ENCODE measurements around the gene SCLT1. TPM values are rescaled to one million over a fixed set of nuclear protein-coding genes. Genes with fewer than 3 reads are reported as not detected.

The SCLT1 gene
- total and polyA plus RNA-seq, 2 of the 4 experiments (the other 2 are of a cell fraction) = 4.9 to 7.7 TPM

DNA sequence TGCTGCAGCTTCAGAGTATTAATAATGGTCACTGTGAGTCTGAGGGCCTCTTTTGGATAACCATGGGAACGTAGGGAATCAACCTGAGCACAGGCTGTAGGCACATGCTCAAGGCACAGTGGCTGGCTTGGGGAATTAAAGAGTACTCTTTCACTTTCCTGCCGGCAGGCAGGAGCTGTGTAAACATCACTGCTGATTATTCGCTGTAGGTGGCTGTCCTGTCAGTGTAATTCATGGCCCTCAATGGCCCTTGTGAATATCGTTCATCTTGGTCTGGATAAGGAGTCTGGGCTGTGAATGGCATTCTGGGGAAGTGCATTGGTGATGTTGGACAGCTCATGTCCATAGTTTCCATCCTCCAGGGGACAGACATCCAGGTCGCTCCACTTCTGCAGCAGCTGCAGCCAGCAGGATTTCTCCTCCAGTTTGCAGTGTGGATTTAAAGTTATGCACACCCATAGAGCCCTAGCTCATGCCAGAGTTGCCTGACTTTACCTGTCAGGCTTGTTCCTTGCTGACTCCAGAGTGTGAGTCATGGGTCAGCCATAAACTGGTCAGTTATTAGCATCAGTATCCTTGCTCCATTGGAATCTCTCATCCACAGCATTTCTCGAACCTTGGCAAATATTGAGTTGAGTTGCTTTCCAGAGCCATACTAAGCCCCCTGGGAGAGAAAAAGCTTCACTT, 45.6 kb upstream of the SCLT1 start:
- DNase-seq (no peak), ATAC-seq (ENCODE audit: low read depth) (no peak)
- no peak overlapping the region for H3K9ac ChIP-seq (ENCODE audit: low read depth, low read length)
- H3K9me1 ChIP-seq (ENCODE audit: insufficient read depth, low read length) = no peaks in the 10 kb centered on the region
- H4K20me1 ChIP-seq (ENCODE audit: insufficient read depth, low read length) = no peaks in the 10 kb centered on the region
- H4K5ac ChIP-seq (ENCODE audit: low read depth, low read length) = no peak overlapping the region
- intact Hi-C loops (cut with micrococcal nuclease) (no loop called here), in situ Hi-C loops (cut with MboI; ENCODE audit: low sequenced_read_pairs) (no loop called here), dilution Hi-C loops (cut with HindIII; ENCODE audit: low sequenced_read_pairs, unreplicated experiment) (no loop called here)
- no peak overlapping the region for H2AK5ac ChIP-seq (ENCODE audit: low read depth, low read length)
- H3K23ac ChIP-seq (ENCODE audit: low read depth, low read length) = no peak overlapping the region
- H4K8ac ChIP-seq (ENCODE audit: low read depth in 2 of 2, low read length in 2 of 2) = no peak overlapping the region
- whole genome bisulfite sequencing, 2 experiments (ENCODE audit: extremely low coverage in 2 of 2, insufficient read length in 1 of 2) = 38% methylated on average over 3 of the region's 6 CpGs; no CpG with 5 or more reads in 1 of the 2 experiments
- no peak overlapping the region for H2BK20ac ChIP-seq (ENCODE audit: low read depth, low read length)
- no peak overlapping the region for H3K27ac ChIP-seq (ENCODE audit: insufficient read depth, low read length)
- H3K27me3 ChIP-seq (ENCODE audit: control insufficient read depth, insufficient read depth, low read length) = 0 out of 2 replicates have a peak, but pooled peaks cover 1% of the 10 kb centered on the region
- CTCF ChIA-PET = no interaction called here
- no peak overlapping the region for H4K91ac ChIP-seq (ENCODE audit: insufficient read depth, low read depth, low read length)
- TF ChIP-seq CHD1 (IDR thresholded peaks at IDR 0.05; ENCODE audit: low read depth, low read length) (no peak), RCOR1 (IDR thresholded peaks at IDR 0.05; ENCODE audit: insufficient replicate concordance, low read length) (no peak), SMC3 (IDR thresholded peaks at IDR 0.05; ENCODE audit: low read depth, low read length) (no peak), CEBPB (IDR thresholded peaks at IDR 0.05; ENCODE audit: low read depth, low read length) (no peak), NFE2L2 (IDR thresholded peaks at IDR 0.05; ENCODE audit: low read depth, low read length) (no peak), BHLHE40 (IDR thresholded peaks at IDR 0.05; ENCODE audit: low read depth, low read length) (no peak)
- no peak overlapping the region for H2BK120ac ChIP-seq (ENCODE audit: low read depth, low read length)
- no peak overlapping the region for H2BK5ac ChIP-seq (ENCODE audit: low read depth, low read length, poor library complexity, severe bottlenecking)
- H3K4ac ChIP-seq (ENCODE audit: low read depth, low read length) = no peak overlapping the region
- H3K4me2 ChIP-seq (ENCODE audit: low read depth, low read length) = no peak overlapping the region
- no peak overlapping the region for H3K56ac ChIP-seq (ENCODE audit: extremely low read depth, insufficient read depth, low read length)
- POLR2A ChIA-PET (ENCODE audit: unreplicated experiment) = no interaction called here
- no peaks in the 10 kb centered on the region for H3K36me3 ChIP-seq (ENCODE audit: control insufficient read depth, insufficient read depth, low read length)
- no peak overlapping the region for H3K18ac ChIP-seq (ENCODE audit: low read depth, low read length)
- no peaks in the 10 kb centered on the region for H3K79me1 ChIP-seq (ENCODE audit: low read depth in 1 of 2, low read length in 2 of 2)
- H3K4me1 ChIP-seq (ENCODE audit: control insufficient read depth, insufficient read depth, low read length) = no peaks in the 10 kb centered on the region
- H2AK9ac ChIP-seq (replicated peaks; ENCODE audit: low read depth, low read length, poor library complexity) = no peak overlapping the region
- no TSS peak for BruUV-seq (replicated peaks)
- H2AFZ ChIP-seq (replicated peaks; ENCODE audit: low read length, poor library complexity) = no peak overlapping the region
- no peak overlapping the region for H3K4me3 ChIP-seq (ENCODE audit: insufficient read depth, low read depth, low read length)
- H3K9me3 ChIP-seq (ENCODE audit: control insufficient read depth, insufficient read depth, low read length) = no peaks in the 10 kb centered on the region
- no peak overlapping the region for H2BK15ac ChIP-seq (ENCODE audit: low read depth, low read length)
- H3K14ac ChIP-seq (replicated peaks; ENCODE audit: low read depth, low read length) = no peak overlapping the region
